RPMI7951 (cell line): ENCODE data around the gene CFD. TPM values are rescaled to one million over a fixed set of nuclear protein-coding genes. Genes with fewer than 3 reads are reported as not detected.
A peak's percentile ranks its signal among the peaks of the same experiment; 100 is the strongest.
"Not testable (repeated sequence)": the region's sequence is repeated elsewhere in the genome, so short reads cannot be mapped to it uniquely, and the experiment has no call there.

ENCODE experiments used
- DNase-seq: peaks from one replicate; pipeline ENCODE4 v3.0.0-alpha.2; 2012; ENCODE audit warnings: low read depth
- total RNA-seq: library from RNA; depleted of rRNA; stranded (reverse); fragments of >200 nt; shearing (Covaris generic); gene quantifications from 2 replicates; pipeline ENCODE4 v1.2.3, GENCODE V29; 2014

CFD gene
- total RNA-seq, 1 experiment from 2014 or later, result 0.60 TPM

DNA sequence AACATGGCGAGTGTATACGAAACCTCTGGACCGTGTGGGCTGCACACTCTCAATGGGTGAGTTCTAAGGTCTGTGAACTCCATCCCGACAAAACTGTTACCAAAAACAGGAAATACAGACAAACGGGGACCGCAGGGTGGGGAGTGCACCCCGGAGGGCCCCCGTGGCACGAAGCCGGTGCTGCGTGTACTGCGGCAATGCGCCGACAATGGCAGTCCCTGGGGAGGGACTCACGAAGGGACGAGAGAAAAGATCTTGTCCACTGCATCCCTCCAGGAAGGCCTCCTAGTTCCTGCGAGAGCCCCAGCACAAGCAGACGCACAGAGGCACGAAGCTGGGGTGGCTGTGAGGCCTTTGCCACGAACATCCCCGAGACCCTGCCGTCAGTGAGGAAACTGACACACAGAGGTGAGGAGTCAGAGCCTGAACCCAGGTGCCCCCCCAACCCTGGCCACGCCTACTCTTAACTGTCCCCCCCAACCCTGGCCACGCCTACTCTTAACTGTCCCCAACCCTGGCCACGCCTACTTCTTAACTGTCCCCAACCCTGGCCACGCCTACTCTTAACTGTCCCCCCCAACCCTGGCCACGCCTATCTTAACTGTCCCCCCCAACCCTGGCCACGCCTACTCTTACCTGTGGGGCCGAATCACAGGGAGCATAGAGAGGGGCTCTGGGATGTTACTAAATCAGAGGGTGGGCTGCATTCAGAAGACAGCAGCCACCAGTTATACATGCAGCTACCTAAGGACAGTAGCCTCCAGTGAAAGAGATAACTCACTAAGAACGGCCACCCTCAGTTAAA is 29.3 kb downstream of the CFD start:
- DNase-seq, result no peak

DNA sequence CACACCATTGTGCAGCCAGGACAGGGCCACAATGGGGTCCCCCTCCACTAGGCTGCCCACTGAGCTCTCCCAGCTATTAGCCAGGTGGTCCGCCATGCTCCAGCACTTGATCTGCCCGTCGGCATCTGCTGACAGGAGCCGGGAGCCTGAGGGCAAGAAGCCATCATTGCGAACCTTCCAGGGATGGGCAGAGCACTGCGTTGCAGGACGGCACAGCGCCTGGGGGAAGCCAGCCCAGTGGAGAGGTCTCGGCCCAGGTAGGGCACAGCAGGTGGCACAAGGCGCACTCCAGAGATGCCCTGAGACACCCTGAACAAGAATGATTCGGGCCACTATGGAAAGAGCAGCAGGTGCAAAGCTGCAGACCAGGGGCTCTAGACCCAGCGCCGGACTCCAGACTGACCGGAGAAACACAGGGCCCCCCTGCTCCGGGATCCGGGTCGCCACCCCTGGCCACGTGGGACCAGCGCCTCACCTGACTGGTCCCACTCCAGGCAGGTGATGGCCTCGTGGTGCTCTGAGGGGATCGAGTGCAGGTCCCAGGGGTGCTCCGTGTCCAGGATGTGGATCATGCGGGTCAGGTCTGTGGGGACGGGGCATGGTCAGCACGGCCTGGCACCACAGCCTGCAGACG is 30.3 kb downstream of the CFD start:
- DNase-seq, result no peak

GRCh38 chr19:890831-891230 is 31.4 kb downstream of the CFD start:
- no peak for DNase-seq

GRCh38 chr19:891421-892200 is 32.1 kb downstream of the CFD start:
- not testable (repeated sequence) for DNase-seq

DNA sequence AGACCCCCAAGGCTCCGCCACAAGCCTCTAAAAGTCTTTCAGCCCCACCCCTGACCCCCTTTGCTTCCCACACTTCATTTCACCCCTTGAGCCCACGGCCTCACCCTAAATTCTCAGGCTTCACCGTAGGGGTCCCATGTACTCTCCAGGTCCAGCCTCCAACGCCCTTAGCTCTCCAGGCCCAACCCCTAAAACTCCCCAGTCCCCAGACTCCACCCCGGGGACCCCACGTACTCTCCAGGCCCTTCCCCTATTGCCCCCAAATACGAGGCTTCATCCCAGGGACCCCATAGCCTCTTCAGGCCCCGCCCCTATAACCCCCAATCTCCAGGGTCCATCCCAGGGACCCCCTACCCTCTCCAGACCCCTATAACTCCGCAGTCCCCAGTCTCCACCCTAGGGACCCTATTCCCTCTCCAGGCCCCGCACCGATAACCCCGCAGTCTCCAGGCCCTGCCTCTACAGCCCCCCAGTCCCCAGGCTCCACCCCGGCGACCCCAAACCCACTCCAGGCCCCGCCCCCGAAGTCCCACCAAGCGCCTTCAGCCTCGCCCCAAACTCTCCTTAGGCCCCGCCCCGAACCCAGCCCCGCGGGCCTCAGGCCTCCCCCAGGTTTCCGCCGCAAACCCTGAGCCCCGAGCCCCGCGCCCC is 32.9 kb downstream of the CFD start:
- DNase-seq, result no peak

DNA sequence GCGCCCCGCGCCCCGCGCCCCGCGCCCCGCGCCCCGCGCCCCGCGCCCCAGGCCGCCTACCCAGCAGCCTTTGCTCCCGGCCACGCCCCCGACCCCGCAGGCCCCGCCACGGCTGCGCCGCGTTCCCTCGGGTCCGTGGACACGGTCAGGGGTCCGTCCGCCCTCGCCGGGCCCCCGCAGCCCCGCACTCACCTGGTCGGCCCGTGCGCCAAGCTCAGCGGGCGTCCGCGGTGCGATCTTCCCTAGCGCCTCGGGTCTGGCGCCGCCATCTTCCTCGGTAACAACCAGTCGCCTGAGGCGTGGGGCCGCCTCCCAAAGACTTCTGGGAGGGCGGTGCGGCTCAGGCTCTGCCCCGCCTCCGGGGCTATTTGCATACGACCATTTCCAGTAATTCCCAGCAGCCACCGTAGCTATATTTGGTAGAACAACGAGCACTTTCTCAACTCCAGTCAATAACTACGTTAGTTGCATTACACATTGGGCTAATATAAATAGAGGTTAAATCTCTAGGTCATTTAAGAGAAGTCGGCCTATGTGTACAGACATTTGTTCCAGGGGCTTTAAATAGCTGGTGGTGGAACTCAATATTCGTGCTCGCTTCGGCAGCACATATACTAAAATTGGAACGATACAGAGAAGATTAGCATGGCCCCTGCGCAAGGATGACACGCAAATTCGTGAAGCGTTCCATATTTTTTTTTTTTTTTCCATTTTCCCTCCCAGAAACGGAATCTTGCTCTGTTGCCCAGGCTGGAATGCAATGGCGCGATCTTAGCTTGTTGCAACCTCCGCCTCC is 33.6 kb downstream of the CFD start, which contains the start of the genes MED16 and RNU6-9:
MED16 (minus strand) TSS at position 294 of the 796 bp plus-strand sequence. CDS start 2,056 bp downstream, outside the sequence.
RNU6-9 (plus strand) TSS at position 591 of the 796 bp plus-strand sequence.
- peak; percentile 91 for DNase-seq

DNA sequence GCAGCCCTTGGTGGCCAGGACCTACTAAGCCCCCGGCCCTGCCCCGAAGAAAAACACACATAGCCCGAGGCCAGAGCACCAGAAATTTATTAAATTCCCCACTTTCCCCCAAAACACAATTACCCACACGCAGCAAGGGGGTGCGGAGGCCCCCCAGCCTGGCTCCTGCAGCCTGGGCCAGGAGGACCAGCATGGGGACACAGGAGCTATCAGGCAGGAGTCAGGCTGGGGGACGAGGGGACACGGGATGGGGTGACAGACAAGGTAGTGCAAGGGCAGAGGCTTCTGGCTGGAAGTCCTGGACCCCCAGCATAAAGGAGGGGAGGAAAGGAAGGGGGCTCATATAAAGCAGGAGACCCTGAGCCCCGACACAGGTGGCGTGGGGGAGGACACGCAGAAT is 37.0 kb downstream of the CFD start:
- DNase-seq, result no peak

- DNase-seq, result no peak
Observed at GRCh38 chr19:896999-897398, 37.5 kb downstream of the CFD start.

- no peak for DNase-seq
Observed at GRCh38 chr19:897442-898039, 38.1 kb downstream of the CFD start.

DNA sequence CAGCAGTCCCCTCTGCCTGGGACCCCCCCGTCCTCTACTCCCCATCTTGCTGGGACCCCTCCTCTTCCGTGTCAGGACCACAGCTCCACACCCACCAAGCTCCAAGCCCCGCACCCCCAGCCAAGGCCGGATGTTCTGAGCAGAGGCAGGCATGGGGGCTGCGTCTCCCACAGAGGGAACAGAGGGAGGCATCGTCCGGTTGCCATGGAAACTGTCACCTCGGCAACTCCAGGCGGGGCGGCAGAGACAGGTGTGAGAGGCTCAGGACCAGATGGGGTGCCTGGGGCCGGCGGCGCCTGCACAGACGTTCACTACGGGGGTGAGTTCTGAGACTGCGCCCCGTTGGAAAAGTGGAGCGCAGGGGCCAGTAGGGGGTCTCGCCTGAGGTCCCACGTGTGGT is 39.2 kb downstream of the CFD start:
- no peak for DNase-seq

DNA sequence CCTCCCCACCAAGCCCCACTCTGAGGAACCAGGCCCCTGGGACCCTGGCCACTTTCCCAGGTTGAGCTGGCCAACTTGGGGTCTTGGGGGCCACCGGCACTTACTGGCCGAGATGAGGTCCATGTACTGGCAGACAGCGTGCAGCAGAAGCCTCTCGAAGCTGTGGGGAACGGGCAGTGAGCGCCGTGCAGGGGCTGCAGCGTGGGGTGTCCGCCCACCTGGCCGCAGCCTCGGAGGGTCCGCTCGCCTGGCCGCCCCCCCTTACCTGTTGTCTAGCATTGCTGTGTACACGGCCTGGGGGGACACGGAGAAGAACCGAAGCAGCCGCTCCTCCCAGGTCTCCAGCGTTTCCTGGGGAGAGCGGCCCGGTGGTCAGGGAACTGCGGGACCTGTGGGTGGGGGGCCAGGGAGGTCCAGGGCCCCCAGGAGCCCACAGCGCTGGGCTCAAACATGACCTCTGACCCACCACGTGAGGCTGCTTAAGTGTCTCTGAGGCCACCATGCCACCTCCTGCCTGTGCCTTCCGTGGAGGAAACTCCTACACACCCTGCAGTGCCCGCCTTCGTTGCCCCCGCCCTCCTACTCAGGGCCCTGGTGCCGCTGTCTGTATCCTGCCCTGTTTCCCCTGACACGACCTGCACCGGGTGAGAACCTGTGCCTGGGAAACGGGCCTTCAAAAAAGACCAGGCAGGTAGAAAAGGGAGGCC is 40.0 kb downstream of the CFD start:
- no peak for DNase-seq

DNA sequence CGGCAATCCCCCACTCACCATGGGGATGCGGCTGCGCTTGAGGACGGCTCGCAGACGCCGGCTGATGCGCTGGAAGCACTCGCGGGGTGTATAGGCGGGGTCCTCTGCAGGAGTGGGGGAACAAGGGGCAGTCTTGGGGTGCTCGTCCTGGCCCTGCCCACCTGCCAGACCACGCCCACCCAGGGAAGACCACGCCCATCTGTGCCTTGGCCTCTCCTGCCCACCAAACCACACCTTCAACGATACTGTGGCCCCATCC is 40.5 kb downstream of the CFD start:
- DNase-seq, result no peak

DNA sequence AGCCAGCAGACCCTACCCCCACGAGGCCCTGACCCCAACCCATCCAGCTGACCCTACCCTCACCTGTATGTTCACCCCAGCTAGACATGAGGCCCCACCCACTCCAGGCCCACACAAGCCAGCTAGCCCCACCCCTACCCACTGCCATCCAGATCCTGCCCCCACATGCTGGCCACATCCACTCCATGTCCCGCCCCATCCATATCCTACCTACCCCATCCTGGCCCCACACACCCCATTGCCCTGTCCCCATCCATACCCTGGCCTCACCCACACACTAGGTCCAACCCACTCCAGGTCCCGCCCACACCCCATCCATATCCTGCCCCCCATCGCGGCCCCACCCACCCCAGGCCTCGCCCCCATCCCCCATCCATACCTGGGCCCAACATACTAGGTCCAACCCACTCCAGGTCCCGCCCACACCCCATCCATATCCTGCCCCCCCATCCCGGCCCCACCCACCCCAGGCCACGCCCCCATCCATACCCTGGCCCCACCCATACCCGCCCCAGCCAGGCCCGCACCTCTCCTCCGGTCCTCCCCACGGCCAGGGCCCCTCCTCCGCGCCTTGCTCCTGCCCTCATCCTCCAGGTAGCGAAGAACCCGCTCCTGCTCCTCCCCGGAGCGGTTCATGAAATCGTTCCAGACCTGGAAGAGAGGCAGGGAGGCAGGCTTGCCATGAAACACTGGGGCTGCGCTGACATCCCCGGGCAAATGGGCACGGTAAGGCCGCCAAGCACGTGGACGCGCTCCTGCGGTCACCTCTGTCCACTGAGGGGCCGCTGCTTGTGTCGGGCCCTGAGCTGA is 41.0 kb downstream of the CFD start:
- no peak for DNase-seq

DNA sequence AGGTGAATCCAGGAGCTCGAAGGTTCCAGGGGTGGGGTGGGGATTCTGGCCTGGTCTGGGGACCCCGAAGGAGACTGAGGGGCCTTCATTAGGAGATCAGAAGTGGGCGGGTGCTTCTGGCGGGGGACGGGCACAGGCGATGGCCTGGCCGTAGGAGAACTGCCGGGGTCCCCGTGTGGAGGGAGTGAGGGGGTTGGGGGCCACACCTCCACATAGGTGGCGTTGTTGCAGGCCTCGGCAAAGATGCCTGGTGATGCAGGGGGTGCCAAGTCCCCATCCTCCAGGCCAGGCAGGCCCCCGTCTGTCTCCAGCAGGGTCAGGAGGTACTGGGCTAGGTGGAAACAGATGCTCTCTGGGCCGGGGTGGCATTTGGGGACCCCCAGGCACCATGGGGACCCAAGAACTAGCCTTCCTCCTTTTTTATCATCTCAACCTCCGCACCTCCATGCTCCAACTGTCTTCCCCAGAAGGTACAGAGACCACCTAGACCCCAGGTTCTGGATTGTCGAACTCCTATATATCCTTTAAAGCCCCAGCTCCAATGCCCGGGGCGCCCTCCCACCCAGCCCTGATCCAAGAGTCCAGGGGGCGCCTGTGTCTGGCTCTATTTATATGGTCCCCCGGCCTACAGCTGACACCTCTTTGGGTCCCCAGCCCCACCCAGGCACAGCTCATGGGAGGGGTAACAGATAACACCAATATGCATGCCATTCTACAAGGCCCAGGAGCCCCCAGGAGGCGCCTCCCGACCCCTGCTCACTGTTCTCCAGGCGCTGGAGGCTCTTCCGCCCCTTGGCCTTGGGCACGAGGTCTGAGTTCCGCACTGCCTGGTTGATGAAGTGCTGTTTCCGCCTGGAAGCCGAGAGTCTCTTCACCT is 42.0 kb downstream of the CFD start:
- DNase-seq, result no peak

GRCh38 chr19:902093-902370 is 42.6 kb downstream of the CFD start:
- no peak for DNase-seq

DNA sequence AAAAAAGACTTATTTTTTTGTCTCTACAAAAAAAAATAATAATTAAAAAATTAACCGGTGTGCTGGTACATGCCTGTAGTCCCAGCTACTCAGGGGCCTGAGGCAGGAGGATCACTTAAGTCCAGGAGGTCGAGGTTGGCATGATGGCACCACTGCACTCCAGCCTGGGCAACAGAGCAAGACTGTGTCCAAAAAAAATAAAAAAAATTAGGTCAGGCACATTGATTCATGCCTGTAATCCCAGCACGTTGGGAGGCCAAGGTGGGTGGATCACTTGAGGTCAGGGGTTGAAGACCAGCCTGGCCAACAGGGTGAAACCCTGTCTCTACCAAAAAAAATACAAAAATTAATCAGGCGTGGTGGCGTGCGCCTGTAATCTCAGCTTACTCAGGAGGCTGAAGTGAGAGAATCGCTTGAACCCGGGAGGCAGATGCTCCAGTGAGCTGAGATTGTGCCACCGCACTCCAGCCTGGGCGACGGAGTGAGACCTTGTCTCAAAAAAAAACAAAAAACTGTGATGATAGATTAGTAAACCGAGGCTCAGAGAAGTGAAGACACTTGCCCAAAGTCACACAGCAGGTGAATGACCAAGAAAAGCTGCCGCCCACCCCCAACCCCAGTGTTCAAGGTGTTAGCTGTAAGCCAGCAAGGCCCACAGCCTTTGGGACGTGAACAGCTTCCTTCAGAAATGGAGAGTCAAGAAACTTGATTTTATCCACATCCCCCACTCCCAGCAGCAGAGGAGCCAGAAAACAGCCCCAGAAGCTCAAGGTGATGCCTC is 43.2 kb downstream of the CFD start:
- DNase-seq, result no peak

DNA sequence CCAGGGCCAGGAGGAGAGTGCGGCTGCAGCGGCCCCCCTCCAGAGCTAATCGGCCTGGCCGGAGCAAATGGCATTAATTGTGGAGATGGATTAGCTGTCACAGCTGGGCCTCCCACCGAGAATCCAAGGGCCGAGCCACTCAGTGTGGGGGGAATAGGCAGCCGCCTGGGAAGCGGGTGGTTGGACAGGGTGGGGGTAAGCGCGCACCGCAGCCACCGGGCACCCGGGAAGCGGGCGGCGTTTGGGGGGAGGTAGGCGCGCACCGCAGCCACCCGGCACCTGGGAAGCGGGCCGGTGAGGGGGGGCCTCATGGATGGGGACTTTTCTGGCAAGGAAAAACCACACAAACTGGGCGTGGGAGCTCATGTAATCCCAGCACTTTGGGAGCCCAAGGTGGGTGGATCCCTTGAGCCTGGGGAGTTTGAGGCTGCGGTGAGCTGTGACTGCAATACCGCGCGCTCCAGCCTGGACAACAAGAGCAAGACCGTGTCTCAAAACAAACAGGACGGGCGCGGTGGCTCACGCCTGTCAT is 43.9 kb downstream of the CFD start:
- DNase-seq, result no peak

DNA sequence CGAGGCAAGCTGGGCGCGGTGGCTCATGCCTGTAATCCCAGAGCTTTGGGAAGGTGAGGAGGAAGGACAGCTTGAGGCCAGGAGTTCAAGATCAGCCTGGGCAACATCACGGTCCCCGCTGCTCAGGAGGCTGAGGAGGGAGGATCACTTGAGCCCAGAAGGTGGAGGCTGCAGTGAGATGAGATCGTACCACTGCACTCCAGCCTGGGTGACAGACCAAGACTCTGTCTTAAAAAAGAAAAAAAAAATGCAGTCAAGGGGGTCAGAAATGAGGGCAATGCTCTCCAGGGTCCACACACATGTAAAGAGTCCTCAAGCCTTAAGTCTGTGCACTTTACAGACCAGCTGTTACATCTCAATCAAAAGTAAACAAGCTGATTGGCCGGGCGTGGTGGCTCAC is 45.1 kb downstream of the CFD start:
- no peak for DNase-seq
